GM12878 (cell line): ENCODE results near the gene NPPB. TPM values are rescaled to one million over a fixed set of nuclear protein-coding genes. Genes with fewer than 3 reads are reported as not detected.

ENCODE experiments used
- ATAC-seq: fragments of 200-7000 bp; cut with Tn5 transposase; 3 replicates; pipeline ENCODE4 v1.9.1; 2020; ENCODE audit warnings: mild to moderate bottlenecking, moderate library complexity
- BruUV-seq: library from RNA; stranded (reverse); fragments of 400-500 nt; replicated peaks from 2 replicates; lab custom pipeline; 2021; lab: Mats Ljungman, UMichigan
- CTCF ChIA-PET: fragments of 300-600 bp; sonication (Branson Sonifier 250); formaldehyde crosslinking; extraction: SDS; loops from one replicate; lab custom pipeline; 2021; ENCODE audit warnings: inconsistent platforms; lab: Yijun Ruan, JAX
- POLR2A ChIA-PET: fragments of 350-600 bp; formaldehyde crosslinking; extraction: SDS; loops from one replicate; lab custom pipeline; 2021; ENCODE audit warnings: inconsistent platforms; lab: Charles Lee
- RAD21 ChIA-PET: fragments of 300-600 bp; sonication (Branson Sonifier 250); formaldehyde crosslinking; loops from one replicate; lab custom pipeline; 2023; ENCODE audit warnings: antibody characterized with exemption; ENCODE audit not compliant: unreplicated experiment; lab: Charles Lee
- SMC1A ChIA-PET: fragments of 300-600 bp; sonication (Branson Sonifier 250); formaldehyde crosslinking; loops from one replicate; lab custom pipeline; 2023; ENCODE audit not compliant: unreplicated experiment, uncharacterized antibody; lab: Charles Lee
- DNase-seq: peaks from one replicate; pipeline ENCODE4 v3.0.0-alpha.2; 2011; ENCODE audit warnings: low read depth, low spot score
- FAIRE-seq: peaks from 3 replicates; lab custom pipeline; 2011; peaks lifted over from hg19 to GRCh38; lab: Jason Lieb, UNC
- H2AFZ ChIP-seq: 2 replicates; pipeline ENCODE4 v1.6.0; 2011; ENCODE audit warnings: low read depth, low read length, control low read depth; ENCODE audit not compliant: control insufficient read depth
- H3K27ac ChIP-seq: 2 replicates; pipeline ENCODE4 v1.5.1; 2011; ENCODE audit warnings: control low read depth; ENCODE audit not compliant: control insufficient read depth, insufficient read depth
- H3K27me3 ChIP-seq, 2 experiments: replicated peaks in 1 of 2; 2 replicates each; pipeline versions ENCODE4 v1.6.0 to v1.6.1; 2011; ENCODE audit warnings: low read length in 1 of 2; ENCODE audit not compliant: control insufficient read depth in 2 of 2, insufficient read depth in 2 of 2
- H3K36me3 ChIP-seq, 2 experiments: 2 replicates each; pipeline ENCODE4 v1.5.1; 2011; ENCODE audit warnings: low read length in 1 of 2; ENCODE audit not compliant: control insufficient read depth in 2 of 2, insufficient read depth in 2 of 2
- H3K4me1 ChIP-seq: 2 replicates; pipeline ENCODE4 v1.6.1; 2011; ENCODE audit warnings: mild to moderate bottlenecking, low read length, moderate library complexity, mixed read lengths; ENCODE audit not compliant: control insufficient read depth, insufficient read depth
- H3K4me2 ChIP-seq: 2 replicates; pipeline ENCODE4 v1.6.0; 2011; ENCODE audit warnings: control low read depth; ENCODE audit not compliant: control insufficient read depth, insufficient read depth
- H3K4me3 ChIP-seq: fragments of 200-600 bp; sonication (generic); 2 replicates; pipeline ENCODE4 v1.5.1; 2016
- H3K79me2 ChIP-seq: 2 replicates; pipeline ENCODE4 v1.6.0; 2011; ENCODE audit warnings: low read length; ENCODE audit not compliant: control insufficient read depth, insufficient read depth
- H3K9ac ChIP-seq: 2 replicates; pipeline ENCODE4 v1.8.0; 2011; ENCODE audit warnings: low read length, control low read depth, mixed read lengths; ENCODE audit not compliant: control insufficient read depth, insufficient read depth
- H3K9me3 ChIP-seq: replicated peaks from 3 replicates; pipeline ENCODE4 v1.5.1; 2011; ENCODE audit warnings: mild to moderate bottlenecking, low read length; ENCODE audit not compliant: control insufficient read depth, insufficient read depth
- H4K20me1 ChIP-seq: 2 replicates; pipeline ENCODE4 v1.6.0; 2011; ENCODE audit not compliant: control insufficient read depth, insufficient read depth
- BRCA1 ChIP-seq: IDR thresholded peaks from 2 replicates; pipeline ENCODE4 v1.6.1; 2011; ENCODE audit warnings: low read depth, low read length, improper control_type of control experiment
- CBX5 ChIP-seq: sonication (generic); IDR thresholded peaks from 2 replicates; pipeline ENCODE4 v1.6.1; 2016; ENCODE audit warnings: low read depth, moderate library complexity, mild to moderate bottlenecking, inconsistent platforms
- EGR1 ChIP-seq, 2 experiments: IDR thresholded peaks; 1 replicate in 1 of 2; 2 replicates in 1 of 2; pipeline ENCODE4 v1.6.1; 2011 to 2012; ENCODE audit warnings: low read depth in 2 of 2, low read length in 2 of 2, borderline replicate concordance in 1 of 2, mild to moderate bottlenecking in 1 of 2, moderate library complexity in 1 of 2
- FOS ChIP-seq: IDR thresholded peaks from 3 replicates; pipeline ENCODE4 v1.6.1; 2011; ENCODE audit warnings: borderline replicate concordance; ENCODE audit not compliant: insufficient read length; ENCODE audit errors: extremely low read depth
- JUNB ChIP-seq: IDR thresholded peaks from 2 replicates; pipeline ENCODE4 v1.6.1; 2016; ENCODE audit warnings: antibody characterized with exemption, mild to moderate bottlenecking
- NFIC ChIP-seq: IDR thresholded peaks from 2 replicates; pipeline ENCODE4 v1.6.1; 2012; ENCODE audit warnings: low read depth, mild to moderate bottlenecking, inconsistent platforms, low read length, moderate library complexity
- ZNF274 ChIP-seq: IDR thresholded peaks from one replicate; pipeline ENCODE4 v1.8.0; 2011; ENCODE audit not compliant: insufficient read length, insufficient read depth
- WGBS: methylation state at CpG from one replicate; pipeline ENCODE4 v1.1.6; 2016; ENCODE audit warnings: low lambda C conversion rate; ENCODE audit not compliant: insufficient replicate concordance, insufficient coverage; ENCODE audit errors: missing lambda C conversion rate; 5-methylcytosine and 5-hydroxymethylcytosine counted together
- in situ Hi-C: fragments of 300-500 bp; cut with MboI; formaldehyde crosslinking; loops from 9 replicates; pipeline ENCODE4 v1.14.3; 2018; ENCODE audit warnings: mixed read lengths
- intact Hi-C: fragments of 100-400 bp; cut with micrococcal nuclease; formaldehyde crosslinking; loops from one replicate; pipeline ENCODE4 v1.14.2; 2022; ENCODE audit not compliant: unreplicated experiment
- polyA plus RNA-seq, 11 experiments: library from polyadenylated mRNA; depleted of rRNA in 4 of 11; unstranded in 6 of 11; stranded (reverse) in 5 of 11; fragments of >200 nt; fragmentation: Nextera tagmentation in 4 of 11; fragmentation: Illumina TruSeq in 1 of 11; extraction: Ambion mirVana in 4 of 11; extraction: Trizol in 1 of 11; gene quantifications; 1 replicate in 1 of 11; 2 replicates in 10 of 11; pipeline versions ENCODE4 v1.2.1 to v1.2.3, GENCODE V29; 2011 to 2016; ENCODE audit warnings: inconsistent platforms in 2 of 11, missing spikeins in 2 of 11, low read depth in 1 of 11
- total RNA-seq, 4 experiments: library from RNA; depleted of rRNA in 3 of 4; stranded (reverse); fragments of >200 nt in 3 of 4; fragmentation: Illumina TruSeq in 1 of 4; extraction: Trizol in 1 of 4; gene quantifications; 2 replicates each; pipeline versions ENCODE4 v1.2.1 to v1.2.3, GENCODE V29; 2013 to 2021
- TF ChIP-seq, protein P1 (sequence below): IDR thresholded peaks from 2 replicates; pipeline ENCODE4 v1.6.1; 2012; ENCODE audit warnings: low read length, inconsistent platforms
- TF ChIP-seq, protein P2 (sequence below): fragments of 450-650 bp; IDR thresholded peaks from 2 replicates; pipeline ENCODE4 v1.6.1; 2016; ENCODE audit warnings: mild to moderate bottlenecking
- TF ChIP-seq, protein P3 (sequence below): fragments of 150-350 bp; IDR thresholded peaks from 2 replicates; pipeline ENCODE4 v1.6.1; 2014; ENCODE audit warnings: mild to moderate bottlenecking, low read depth, low read length
- TF ChIP-seq, protein P4 (sequence below): IDR thresholded peaks from 2 replicates; pipeline ENCODE4 v1.6.1; 2011; ENCODE audit warnings: mild to moderate bottlenecking, low read depth, low read length, moderate library complexity; ENCODE audit not compliant: insufficient replicate concordance
- TF ChIP-seq, protein P5 (sequence below): fragments of 450-650 bp; IDR thresholded peaks from 2 replicates; pipeline ENCODE4 v1.6.1; 2017; ENCODE audit warnings: mild to moderate bottlenecking, moderate library complexity

Gene NPPB
- total and polyA plus RNA-seq, 10 of the 15 experiments (the other 5 are each of a cell fraction or from before 2014, with no cell fraction given) = not detected

DNA sequence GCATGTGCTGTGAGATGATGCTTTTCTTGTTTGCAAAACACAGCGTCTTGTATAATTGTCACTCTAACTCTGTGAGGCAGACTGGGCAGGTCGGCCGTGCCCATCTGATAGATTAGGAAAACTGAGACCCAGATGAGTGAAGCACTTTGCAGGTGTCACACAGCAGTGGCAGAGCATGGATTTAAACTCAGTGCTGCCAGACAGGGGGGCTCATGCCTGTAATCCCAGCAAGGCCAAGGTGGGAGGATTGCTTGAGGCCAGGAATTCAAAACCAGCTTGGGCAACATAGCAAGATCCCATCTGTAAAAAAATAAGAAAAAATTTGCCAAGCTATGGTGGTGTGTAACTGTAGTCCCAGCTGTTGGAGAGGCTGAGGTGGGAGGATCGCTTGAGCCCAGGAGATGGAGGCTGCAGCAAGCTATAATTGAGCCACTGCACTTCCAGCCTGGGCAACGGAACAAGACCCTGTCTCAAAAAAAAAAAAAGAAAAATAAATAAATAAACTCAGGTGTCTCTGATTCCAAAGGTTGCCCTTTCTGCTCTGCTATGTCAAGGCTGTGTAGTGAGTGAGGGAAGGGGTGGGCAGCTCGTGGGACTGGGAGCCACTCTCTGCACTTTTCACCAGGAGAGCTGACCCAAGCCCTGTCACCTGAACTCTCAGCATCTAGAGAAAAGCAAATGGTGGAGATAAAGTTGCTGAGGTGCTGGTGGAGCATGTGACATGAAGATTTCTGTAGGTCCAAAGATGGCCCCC, 32.9 kb upstream of the NPPB start (continued):
- no peak for TF ChIP-seq JUNB
- no peak for TF ChIP-seq CBX5
- TF ChIP-seq, protein P1, sequence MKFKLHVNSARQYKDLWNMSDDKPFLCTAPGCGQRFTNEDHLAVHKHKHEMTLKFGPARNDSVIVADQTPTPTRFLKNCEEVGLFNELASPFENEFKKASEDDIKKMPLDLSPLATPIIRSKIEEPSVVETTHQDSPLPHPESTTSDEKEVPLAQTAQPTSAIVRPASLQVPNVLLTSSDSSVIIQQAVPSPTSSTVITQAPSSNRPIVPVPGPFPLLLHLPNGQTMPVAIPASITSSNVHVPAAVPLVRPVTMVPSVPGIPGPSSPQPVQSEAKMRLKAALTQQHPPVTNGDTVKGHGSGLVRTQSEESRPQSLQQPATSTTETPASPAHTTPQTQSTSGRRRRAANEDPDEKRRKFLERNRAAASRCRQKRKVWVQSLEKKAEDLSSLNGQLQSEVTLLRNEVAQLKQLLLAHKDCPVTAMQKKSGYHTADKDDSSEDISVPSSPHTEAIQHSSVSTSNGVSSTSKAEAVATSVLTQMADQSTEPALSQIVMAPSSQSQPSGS = no peak
- TF ChIP-seq, all 136 proteins: peak for 0

DNA sequence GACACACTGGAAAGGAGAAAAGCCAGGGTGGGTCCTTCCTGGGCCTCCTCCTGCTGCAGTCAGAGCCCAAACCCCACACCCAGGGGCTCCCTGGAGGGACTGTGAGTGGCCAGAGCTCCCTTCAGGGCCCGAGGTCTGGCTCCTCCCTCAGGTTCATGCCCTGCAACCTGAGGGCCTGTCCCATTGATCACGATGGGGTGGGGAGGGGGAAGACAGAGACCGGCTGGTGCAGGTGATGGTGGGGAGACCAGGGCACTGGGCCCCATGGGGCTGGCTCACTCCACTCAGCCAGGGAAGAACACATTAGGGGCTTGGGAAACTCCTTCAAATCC, 30.1 kb upstream of the NPPB start:
- in situ Hi-C loops = no loop called here
- Histone ChIP-seq H4K20me1 (no peaks in the 10 kb centered on the region), H3K4me3 (no peak overlapping the region), H3K36me3 (no peaks in the 10 kb centered on the region), H3K27ac (no peak overlapping the region), H3K27me3 (no peaks in the 10 kb centered on the region; a peak in 1 of 4 replicates), H3K4me2 (no peak overlapping the region), H2AFZ (no peak overlapping the region), H3K79me2 (no peaks in the 10 kb centered on the region), H3K4me1 (no peaks in the 10 kb centered on the region), H3K9ac (no peak overlapping the region), H3K9me3 (no peaks in the 10 kb centered on the region)
- ChIA-PET RAD21 (no interaction called here), POLR2A (no interaction called here), SMC1A (no interaction called here), CTCF (no interaction called here)
- 40% methylated on average over 3 of the region's 3 CpGs for WGBS
- FAIRE-seq (no peak), ATAC-seq (no peak), DNase-seq (no peak)
- intact Hi-C loops = no loop called here
- TF ChIP-seq NFIC (no peak), BRCA1 (no peak), EGR1 (IDR thresholded peaks at IDR 0.05; ENCODE audit: borderline replicate concordance in 1 of 2, low read depth in 2 of 2, low read length in 2 of 2) (no peak), ZNF274 (no peak), FOS (no peak)
- TF ChIP-seq, protein P2, sequence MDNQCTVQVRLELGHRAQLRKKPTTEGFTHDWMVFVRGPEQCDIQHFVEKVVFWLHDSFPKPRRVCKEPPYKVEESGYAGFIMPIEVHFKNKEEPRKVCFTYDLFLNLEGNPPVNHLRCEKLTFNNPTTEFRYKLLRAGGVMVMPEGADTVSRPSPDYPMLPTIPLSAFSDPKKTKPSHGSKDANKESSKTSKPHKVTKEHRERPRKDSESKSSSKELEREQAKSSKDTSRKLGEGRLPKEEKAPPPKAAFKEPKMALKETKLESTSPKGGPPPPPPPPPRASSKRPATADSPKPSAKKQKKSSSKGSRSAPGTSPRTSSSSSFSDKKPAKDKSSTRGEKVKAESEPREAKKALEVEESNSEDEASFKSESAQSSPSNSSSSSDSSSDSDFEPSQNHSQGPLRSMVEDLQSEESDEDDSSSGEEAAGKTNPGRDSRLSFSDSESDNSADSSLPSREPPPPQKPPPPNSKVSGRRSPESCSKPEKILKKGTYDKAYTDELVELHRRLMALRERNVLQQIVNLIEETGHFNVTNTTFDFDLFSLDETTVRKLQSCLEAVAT = no peak
- TF ChIP-seq, protein P3, sequence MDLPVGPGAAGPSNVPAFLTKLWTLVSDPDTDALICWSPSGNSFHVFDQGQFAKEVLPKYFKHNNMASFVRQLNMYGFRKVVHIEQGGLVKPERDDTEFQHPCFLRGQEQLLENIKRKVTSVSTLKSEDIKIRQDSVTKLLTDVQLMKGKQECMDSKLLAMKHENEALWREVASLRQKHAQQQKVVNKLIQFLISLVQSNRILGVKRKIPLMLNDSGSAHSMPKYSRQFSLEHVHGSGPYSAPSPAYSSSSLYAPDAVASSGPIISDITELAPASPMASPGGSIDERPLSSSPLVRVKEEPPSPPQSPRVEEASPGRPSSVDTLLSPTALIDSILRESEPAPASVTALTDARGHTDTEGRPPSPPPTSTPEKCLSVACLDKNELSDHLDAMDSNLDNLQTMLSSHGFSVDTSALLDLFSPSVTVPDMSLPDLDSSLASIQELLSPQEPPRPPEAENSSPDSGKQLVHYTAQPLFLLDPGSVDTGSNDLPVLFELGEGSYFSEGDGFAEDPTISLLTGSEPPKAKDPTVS = no peak
- TF ChIP-seq, protein P4, sequence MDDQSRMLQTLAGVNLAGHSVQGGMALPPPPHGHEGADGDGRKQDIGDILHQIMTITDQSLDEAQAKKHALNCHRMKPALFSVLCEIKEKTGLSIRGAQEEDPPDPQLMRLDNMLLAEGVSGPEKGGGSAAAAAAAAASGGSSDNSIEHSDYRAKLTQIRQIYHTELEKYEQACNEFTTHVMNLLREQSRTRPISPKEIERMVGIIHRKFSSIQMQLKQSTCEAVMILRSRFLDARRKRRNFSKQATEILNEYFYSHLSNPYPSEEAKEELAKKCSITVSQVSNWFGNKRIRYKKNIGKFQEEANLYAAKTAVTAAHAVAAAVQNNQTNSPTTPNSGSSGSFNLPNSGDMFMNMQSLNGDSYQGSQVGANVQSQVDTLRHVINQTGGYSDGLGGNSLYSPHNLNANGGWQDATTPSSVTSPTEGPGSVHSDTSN = no peak
- TF ChIP-seq, protein P5, sequence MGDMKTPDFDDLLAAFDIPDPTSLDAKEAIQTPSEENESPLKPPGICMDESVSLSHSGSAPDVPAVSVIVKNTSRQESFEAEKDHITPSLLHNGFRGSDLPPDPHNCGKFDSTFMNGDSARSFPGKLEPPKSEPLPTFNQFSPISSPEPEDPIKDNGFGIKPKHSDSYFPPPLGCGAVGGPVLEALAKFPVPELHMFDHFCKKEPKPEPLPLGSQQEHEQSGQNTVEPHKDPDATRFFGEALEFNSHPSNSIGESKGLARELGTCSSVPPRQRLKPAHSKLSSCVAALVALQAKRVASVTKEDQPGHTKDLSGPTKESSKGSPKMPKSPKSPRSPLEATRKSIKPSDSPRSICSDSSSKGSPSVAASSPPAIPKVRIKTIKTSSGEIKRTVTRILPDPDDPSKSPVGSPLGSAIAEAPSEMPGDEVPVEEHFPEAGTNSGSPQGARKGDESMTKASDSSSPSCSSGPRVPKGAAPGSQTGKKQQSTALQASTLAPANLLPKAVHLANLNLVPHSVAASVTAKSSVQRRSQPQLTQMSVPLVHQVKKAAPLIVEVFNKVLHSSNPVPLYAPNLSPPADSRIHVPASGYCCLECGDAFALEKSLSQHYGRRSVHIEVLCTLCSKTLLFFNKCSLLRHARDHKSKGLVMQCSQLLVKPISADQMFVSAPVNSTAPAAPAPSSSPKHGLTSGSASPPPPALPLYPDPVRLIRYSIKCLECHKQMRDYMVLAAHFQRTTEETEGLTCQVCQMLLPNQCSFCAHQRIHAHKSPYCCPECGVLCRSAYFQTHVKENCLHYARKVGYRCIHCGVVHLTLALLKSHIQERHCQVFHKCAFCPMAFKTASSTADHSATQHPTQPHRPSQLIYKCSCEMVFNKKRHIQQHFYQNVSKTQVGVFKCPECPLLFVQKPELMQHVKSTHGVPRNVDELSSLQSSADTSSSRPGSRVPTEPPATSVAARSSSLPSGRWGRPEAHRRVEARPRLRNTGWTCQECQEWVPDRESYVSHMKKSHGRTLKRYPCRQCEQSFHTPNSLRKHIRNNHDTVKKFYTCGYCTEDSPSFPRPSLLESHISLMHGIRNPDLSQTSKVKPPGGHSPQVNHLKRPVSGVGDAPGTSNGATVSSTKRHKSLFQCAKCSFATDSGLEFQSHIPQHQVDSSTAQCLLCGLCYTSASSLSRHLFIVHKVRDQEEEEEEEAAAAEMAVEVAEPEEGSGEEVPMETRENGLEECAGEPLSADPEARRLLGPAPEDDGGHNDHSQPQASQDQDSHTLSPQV = no peak
- BruUV-seq = no TSS peak
